Coronary artery (tissue), 2 donors: Measurements from ENCODE around the gene EIF6.

Experiments
- DNase-seq: peaks from one replicate; pipeline ENCODE4 v3.0.0-alpha.2; 2017; ENCODE audit warnings: low spot score
- H3K27ac ChIP-seq, 2 donors: fragments of 200-600 bp; sonication (generic); one replicate each; pipeline ENCODE4 v1.5.1; 2016 to 2019
- H3K4me3 ChIP-seq: fragments of 200-600 bp; sonication (generic); 2 replicates; pipeline ENCODE4 v1.5.1; 2016; ENCODE audit warnings: mild to moderate bottlenecking, moderate library complexity
- CTCF ChIP-seq: fragments of 200-600 bp; sonication (generic); IDR thresholded peaks from one replicate; pipeline ENCODE4 v1.5.1; 2019; ENCODE audit warnings: antibody characterized with exemption

Gene EIF6

GRCh38 chr20:35238735-35239134 is 45.8 kb downstream of the EIF6 start:
- no peak for DNase-seq
- Histone ChIP-seq H3K4me3 (no peak overlapping the region), H3K27ac (no peak overlapping the region)
- no peak for TF ChIP-seq CTCF

GRCh38 chr20:35238170-35238569 is 46.4 kb downstream of the EIF6 start:
- Histone ChIP-seq H3K27ac (no peak overlapping the region), H3K4me3 (no peak overlapping the region)
- no peak for DNase-seq
- no peak for TF ChIP-seq CTCF

- no peak for TF ChIP-seq CTCF
- Histone ChIP-seq H3K27ac (no peak overlapping the region), H3K4me3 (no peak overlapping the region)
- no peak for DNase-seq
Measured at GRCh38 chr20:35237486-35237885, 47.1 kb downstream of the EIF6 start.

GRCh38 chr20:35235881-35236280 is 48.7 kb downstream of the EIF6 start:
- no peak for TF ChIP-seq CTCF
- DNase-seq = no peak
- Histone ChIP-seq H3K27ac (no peak overlapping the region), H3K4me3 (no peak overlapping the region)

GRCh38 chr20:35232575-35232974 is 52.0 kb downstream of the EIF6 start:
- Histone ChIP-seq H3K27ac (no peak overlapping the region), H3K4me3 (no peak overlapping the region)
- no peak for TF ChIP-seq CTCF
- DNase-seq = no peak
